Neural cell (in vitro differentiated cells): ENCODE data around the gene CLSTN2. TPM values are rescaled to one million over a fixed set of nuclear protein-coding genes. Genes with fewer than 3 reads are reported as not detected.

Source experiments
- H2AFZ ChIP-seq: fragments of 200-600, 300-800 bp; sonication (generic), shearing (Covaris generic); 2 replicates; pipeline ENCODE4 v1.6.0; 2014; ENCODE audit warnings: low read depth, mild to moderate bottlenecking, antibody characterized with exemption, low read length, moderate library complexity
- H3F3A ChIP-seq: fragments of 200-600 bp; shearing (Covaris generic); 2 replicates; pipeline ENCODE4 v1.6.1; 2016; ENCODE audit warnings: mild to moderate bottlenecking, moderate library complexity, mixed read lengths, antibody characterized with exemption, low read length; ENCODE audit not compliant: insufficient read depth, poor library complexity, severe bottlenecking
- H3K27ac ChIP-seq: fragments of 200-600, 300-800 bp; sonication (generic), shearing (Covaris generic); 2 replicates; pipeline ENCODE4 v1.5.1; 2014; ENCODE audit warnings: mild to moderate bottlenecking, low read length, moderate library complexity
- H3K27me3 ChIP-seq: fragments of 300-800, 200-600 bp; sonication (generic), shearing (Covaris generic); 2 replicates; pipeline ENCODE4 v1.6.0; 2014; ENCODE audit warnings: mild to moderate bottlenecking, low read depth, low read length, moderate library complexity; ENCODE audit not compliant: insufficient read depth
- H3K36me3 ChIP-seq: fragments of 300-800, 200-600 bp; sonication (generic), shearing (Covaris generic); 2 replicates; pipeline ENCODE4 v1.5.1; 2014; ENCODE audit warnings: mild to moderate bottlenecking, antibody characterized with exemption, low read length, moderate library complexity; ENCODE audit not compliant: insufficient read depth
- H3K4me2 ChIP-seq: fragments of 300-800, 200-600 bp; sonication (generic), shearing (Covaris generic); 2 replicates; pipeline ENCODE4 v1.6.0; 2014; ENCODE audit warnings: mild to moderate bottlenecking, low read length
- H3K4me3 ChIP-seq: fragments of 300-800, 200-600 bp; sonication (generic), shearing (Covaris generic); 2 replicates; pipeline ENCODE4 v1.5.1; 2014; ENCODE audit warnings: mild to moderate bottlenecking, low read length, moderate library complexity
- H3K79me2 ChIP-seq: fragments of 200-600 bp; shearing (Covaris generic); replicated peaks from 2 replicates; pipeline ENCODE4 v1.6.0; 2014; ENCODE audit warnings: mild to moderate bottlenecking, low read length, moderate library complexity; ENCODE audit not compliant: insufficient read depth
- H3K9ac ChIP-seq: fragments of 300-800, 200-600 bp; sonication (generic), shearing (Covaris generic); 2 replicates; pipeline ENCODE4 v1.6.1; 2016; ENCODE audit warnings: mild to moderate bottlenecking, low read length, mixed read lengths
- H3K9me2 ChIP-seq: fragments of 200-600 bp; shearing (Covaris generic); 2 replicates; pipeline ENCODE4 v1.6.1; 2016; ENCODE audit warnings: mild to moderate bottlenecking, low read length, mixed read lengths; ENCODE audit not compliant: insufficient read depth
- H3K9me3 ChIP-seq: fragments of 200-600, 300-800 bp; sonication (generic), shearing (Covaris generic); 2 replicates; pipeline ENCODE4 v1.6.1; 2016; ENCODE audit warnings: mild to moderate bottlenecking, mixed run types, low read length, moderate library complexity, mixed read lengths
- H4K20me1 ChIP-seq: fragments of 200-600 bp; shearing (Covaris generic); 2 replicates; pipeline ENCODE4 v1.6.1; 2016; ENCODE audit warnings: mild to moderate bottlenecking, mixed run types; ENCODE audit not compliant: insufficient read depth
- CTCF ChIP-seq: fragments of 450-650 bp; IDR thresholded peaks from 2 replicates; pipeline ENCODE4 v1.5.1; 2014; ENCODE audit warnings: antibody characterized with exemption, mild to moderate bottlenecking, moderate library complexity; ENCODE audit not compliant: poor library complexity, severe bottlenecking
- EP300 ChIP-seq: fragments of 450-650 bp; conservative IDR thresholded peaks from 2 replicates; pipeline ENCODE4 v1.6.1; 2014; ENCODE audit warnings: antibody characterized with exemption, mild to moderate bottlenecking, moderate library complexity; ENCODE audit not compliant: poor library complexity, severe bottlenecking
- EZH2 ChIP-seq: fragments of 200-600, 300-800 bp; shearing (Covaris generic), sonication (generic); IDR thresholded peaks from 2 replicates; pipeline ENCODE4 v1.6.1; 2014; ENCODE audit warnings: antibody characterized with exemption, low read length, borderline replicate concordance, mild to moderate bottlenecking; ENCODE audit not compliant: insufficient read depth, poor library complexity, severe bottlenecking
- MXI1 ChIP-seq: fragments of 450-650 bp; conservative IDR thresholded peaks from 2 replicates; pipeline ENCODE4 v1.6.1; 2014; ENCODE audit warnings: antibody characterized with exemption, mild to moderate bottlenecking; ENCODE audit not compliant: poor library complexity, severe bottlenecking
- POLR2AphosphoS5 ChIP-seq: IDR thresholded peaks from 2 replicates; pipeline ENCODE4 v1.6.1; 2012
- RAD21 ChIP-seq: fragments of 450-650 bp; conservative IDR thresholded peaks from 2 replicates; pipeline ENCODE4 v1.6.1; 2014; ENCODE audit warnings: antibody characterized with exemption, mild to moderate bottlenecking, moderate library complexity
- REST ChIP-seq: IDR thresholded peaks from 2 replicates; pipeline ENCODE4 v1.6.1; 2012; ENCODE audit warnings: borderline replicate concordance
- SMC3 ChIP-seq: fragments of 450-650 bp; conservative IDR thresholded peaks from 2 replicates; pipeline ENCODE4 v1.6.1; 2014; ENCODE audit warnings: antibody characterized with exemption, mild to moderate bottlenecking, moderate library complexity; ENCODE audit not compliant: poor library complexity
- TAF1 ChIP-seq: IDR thresholded peaks from 2 replicates; pipeline ENCODE4 v1.6.1; 2012; ENCODE audit warnings: low read depth
- polyA plus RNA-seq: library from polyadenylated mRNA; depleted of rRNA; stranded (reverse); fragments of >200 nt; gene quantifications from 2 replicates; pipeline ENCODE4 v1.2.3, GENCODE V29; 2014

Gene CLSTN2
- polyA plus RNA-seq, 1 donor from 2014 or later = 10.7 TPM

GRCh38 chr3:139916271-139916670, 18.7 kb upstream of the CLSTN2 start:
- H3K9me3 ChIP-seq = no peaks in the 10 kb centered on the region
- TF ChIP-seq CTCF = no peak
- no peak for TF ChIP-seq REST
- no peak for TF ChIP-seq POLR2AphosphoS5
- TF ChIP-seq EZH2 = no peak
- TF ChIP-seq TAF1 = no peak
- TF ChIP-seq RAD21 = no peak
- TF ChIP-seq SMC3 = no peak

GRCh38 chr3:139917226-139917785, 17.7 kb upstream of the CLSTN2 start:
- Histone ChIP-seq H3F3A (no peaks in the 10 kb centered on the region), H3K9ac (no peak overlapping the region), H3K36me3 (no peaks in the 10 kb centered on the region), H3K9me3 (no peaks in the 10 kb centered on the region), H3K9me2 (no peaks in the 10 kb centered on the region), H3K4me2 (no peak overlapping the region), H3K27me3 (no peaks in the 10 kb centered on the region), H2AFZ (no peak overlapping the region), H3K79me2 (no peaks in the 10 kb centered on the region), H3K27ac (no peak overlapping the region), H4K20me1 (no peaks in the 10 kb centered on the region), H3K4me3 (no peak overlapping the region)
- TF ChIP-seq SMC3 (no peak), RAD21 (no peak), TAF1 (no peak), CTCF (no peak), REST (no peak), EZH2 (no peak), POLR2AphosphoS5 (no peak), MXI1 (no peak), EP300 (no peak)

More at GRCh38 chr3:139916271-139916670, 18.7 kb upstream of the CLSTN2 start:
- H3K36me3 ChIP-seq = no peaks in the 10 kb centered on the region
- H4K20me1 ChIP-seq = no peaks in the 10 kb centered on the region
- no peak overlapping the region for H3K9ac ChIP-seq
- H2AFZ ChIP-seq = no peak overlapping the region
- no peak overlapping the region for H3K27ac ChIP-seq
- H3K27me3 ChIP-seq = no peaks in the 10 kb centered on the region
- H3K4me3 ChIP-seq = no peak overlapping the region
- no peak overlapping the region for H3K4me2 ChIP-seq
- H3K79me2 ChIP-seq = no peaks in the 10 kb centered on the region
- H3K9me2 ChIP-seq = no peaks in the 10 kb centered on the region
- H3F3A ChIP-seq = no peaks in the 10 kb centered on the region
